HPDE6-E6E7 (cell line): ENCODE data around the gene ACCSL.

Experiments used
- DNase-seq: peaks from one replicate; pipeline ENCODE4 v3.0.0; 2011; ENCODE audit warnings: missing footprints; ENCODE audit errors: extremely low spot score

Gene ACCSL

GRCh38 chr11:44047931-44048431 lies at the start of gene ACCSL:
ACCSL (plus strand) TSS chr11:44047981; CDS start chr11:44048037, 56 bp downstream.
- DNase-seq, result no peak

GRCh38 chr11:43998308-43998707 lies 49.5 kb upstream of the ACCSL start:
- no peak for DNase-seq

- no peak for DNase-seq
Measured at GRCh38 chr11:44000731-44001130, 47.0 kb upstream of the ACCSL start.

GRCh38 chr11:44002191-44003093 lies 45.3 kb upstream of the ACCSL start:
- no peak for DNase-seq

- no peak for DNase-seq
Measured at GRCh38 chr11:44003736-44004451, 43.9 kb upstream of the ACCSL start.

GRCh38 chr11:44004452-44005062 lies 43.2 kb upstream of the ACCSL start:
- DNase-seq, result no peak

GRCh38 chr11:44005063-44005701 lies 42.6 kb upstream of the ACCSL start:
- DNase-seq, result no peak

GRCh38 chr11:44005956-44006355 lies 41.8 kb upstream of the ACCSL start:
- DNase-seq, result no peak

- DNase-seq, result no peak
Measured at GRCh38 chr11:44006917-44007361, 40.8 kb upstream of the ACCSL start.

- DNase-seq, result no peak
Measured at GRCh38 chr11:44007481-44008087, 40.2 kb upstream of the ACCSL start.

- no peak for DNase-seq
Measured at GRCh38 chr11:44008088-44008501, 39.7 kb upstream of the ACCSL start.

GRCh38 chr11:44008698-44009097 lies 39.1 kb upstream of the ACCSL start:
- DNase-seq, result no peak

- DNase-seq, result no peak
Measured at GRCh38 chr11:44010789-44011251, 37.0 kb upstream of the ACCSL start.

GRCh38 chr11:44011797-44012196 lies 36.0 kb upstream of the ACCSL start:
- no peak for DNase-seq

- DNase-seq, result no peak
Measured at GRCh38 chr11:44014968-44015623, 32.7 kb upstream of the ACCSL start.

- DNase-seq, result no peak
Measured at GRCh38 chr11:44015624-44016007, 32.2 kb upstream of the ACCSL start.

- no peak for DNase-seq
Measured at GRCh38 chr11:44016131-44016530, 31.6 kb upstream of the ACCSL start.

- DNase-seq, result no peak
Measured at GRCh38 chr11:44016546-44017442, 31.0 kb upstream of the ACCSL start.

GRCh38 chr11:44017443-44018126 lies 30.2 kb upstream of the ACCSL start:
- DNase-seq, result no peak
